ENCODE results near the gene WASF3. TPM values are rescaled to one million over a fixed set of nuclear protein-coding genes. Genes with fewer than 3 reads are reported as not detected.

WASF3 gene
- total and polyA plus RNA-seq, 2 experiments from 2014 or later = 9.9 to 20.7 TPM

DNA sequence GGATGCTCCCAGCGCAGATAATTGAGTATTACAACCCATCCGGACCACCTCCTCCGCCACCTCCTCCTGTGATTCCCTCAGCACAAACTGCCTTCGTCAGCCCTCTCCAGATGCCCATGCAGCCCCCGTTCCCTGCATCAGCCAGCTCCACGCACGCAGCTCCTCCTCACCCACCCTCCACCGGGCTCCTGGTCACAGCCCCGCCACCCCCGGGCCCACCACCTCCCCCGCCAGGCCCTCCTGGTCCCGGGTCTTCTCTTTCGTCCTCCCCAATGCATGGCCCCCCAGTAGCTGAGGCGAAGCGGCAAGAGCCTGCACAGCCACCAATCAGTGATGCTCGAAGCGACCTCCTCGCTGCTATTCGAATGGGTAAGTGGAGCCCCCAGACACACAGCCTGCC, 125.1 kb downstream of the WASF3 start (continued):
- TF ChIP-seq, protein P1, sequence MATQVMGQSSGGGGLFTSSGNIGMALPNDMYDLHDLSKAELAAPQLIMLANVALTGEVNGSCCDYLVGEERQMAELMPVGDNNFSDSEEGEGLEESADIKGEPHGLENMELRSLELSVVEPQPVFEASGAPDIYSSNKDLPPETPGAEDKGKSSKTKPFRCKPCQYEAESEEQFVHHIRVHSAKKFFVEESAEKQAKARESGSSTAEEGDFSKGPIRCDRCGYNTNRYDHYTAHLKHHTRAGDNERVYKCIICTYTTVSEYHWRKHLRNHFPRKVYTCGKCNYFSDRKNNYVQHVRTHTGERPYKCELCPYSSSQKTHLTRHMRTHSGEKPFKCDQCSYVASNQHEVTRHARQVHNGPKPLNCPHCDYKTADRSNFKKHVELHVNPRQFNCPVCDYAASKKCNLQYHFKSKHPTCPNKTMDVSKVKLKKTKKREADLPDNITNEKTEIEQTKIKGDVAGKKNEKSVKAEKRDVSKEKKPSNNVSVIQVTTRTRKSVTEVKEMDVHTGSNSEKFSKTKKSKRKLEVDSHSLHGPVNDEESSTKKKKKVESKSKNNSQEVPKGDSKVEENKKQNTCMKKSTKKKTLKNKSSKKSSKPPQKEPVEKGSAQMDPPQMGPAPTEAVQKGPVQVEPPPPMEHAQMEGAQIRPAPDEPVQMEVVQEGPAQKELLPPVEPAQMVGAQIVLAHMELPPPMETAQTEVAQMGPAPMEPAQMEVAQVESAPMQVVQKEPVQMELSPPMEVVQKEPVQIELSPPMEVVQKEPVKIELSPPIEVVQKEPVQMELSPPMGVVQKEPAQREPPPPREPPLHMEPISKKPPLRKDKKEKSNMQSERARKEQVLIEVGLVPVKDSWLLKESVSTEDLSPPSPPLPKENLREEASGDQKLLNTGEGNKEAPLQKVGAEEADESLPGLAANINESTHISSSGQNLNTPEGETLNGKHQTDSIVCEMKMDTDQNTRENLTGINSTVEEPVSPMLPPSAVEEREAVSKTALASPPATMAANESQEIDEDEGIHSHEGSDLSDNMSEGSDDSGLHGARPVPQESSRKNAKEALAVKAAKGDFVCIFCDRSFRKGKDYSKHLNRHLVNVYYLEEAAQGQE (IDR thresholded peaks at IDR 0.05; ENCODE audit: unreplicated experiment) = no peak

DNA sequence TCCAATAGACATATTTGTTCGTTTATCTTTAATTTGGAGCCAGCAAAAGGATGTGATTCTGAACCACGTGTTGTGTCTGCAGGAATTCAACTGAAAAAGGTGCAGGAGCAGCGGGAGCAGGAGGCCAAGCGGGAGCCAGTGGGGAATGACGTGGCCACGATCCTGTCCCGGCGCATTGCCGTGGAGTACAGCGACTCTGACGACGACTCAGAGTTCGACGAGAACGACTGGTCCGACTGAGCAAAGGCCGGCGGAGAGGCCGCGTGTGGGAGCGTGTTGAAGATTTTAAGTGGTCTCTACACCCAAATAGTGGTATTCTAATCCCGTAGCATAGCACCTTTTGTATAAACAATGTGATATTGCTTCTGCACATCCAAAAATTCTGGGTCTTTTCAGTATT, 128.1 kb downstream of the WASF3 start:
- Mint-ChIP-seq H3K27me3 (ENCODE audit: insufficient read depth, low read depth, poor library complexity) (no peaks in the 10 kb centered on the region), H3K4me1 (peaks cover 4% of the 10 kb centered on the region; the same call in 2 of the 3 replicates), H3K27ac (no peak overlapping the region), H3K4me3 (no peak overlapping the region), H3K36me3 (ENCODE audit: low read depth) (peaks cover 42% of the 10 kb centered on the region), H3K9me3 (no peaks in the 10 kb centered on the region)
- Histone ChIP-seq H3K79me2 (replicated peaks; ENCODE audit: insufficient read depth) (no peaks in the 10 kb centered on the region), H3K27ac (ENCODE audit: low read depth) (no peak overlapping the region), H2AFZ (no peak overlapping the region), H4K20me1 (replicated peaks; ENCODE audit: insufficient read depth) (no peaks in the 10 kb centered on the region; the same call in 1 of the 2 replicates), H3K4me3 (no peak overlapping the region), H3K27me3 (ENCODE audit: insufficient read depth) (no peaks in the 10 kb centered on the region), H3F3A (replicated peaks; ENCODE audit: low read depth) (no peaks in the 10 kb centered on the region), H3K4me2 (no peak overlapping the region), H3K9me2 (ENCODE audit: insufficient read depth) (no peaks in the 10 kb centered on the region), H3K4me1 (ENCODE audit: insufficient read depth) (peaks cover 2% of the 10 kb centered on the region; the same call in 1 of the 2 replicates), H3K36me3 (ENCODE audit: insufficient read depth) (no peaks in the 10 kb centered on the region)
- DNase-seq (ENCODE audit: low spot score) (no peak), ATAC-seq (no peak)
- TF ChIP-seq, protein P2, sequence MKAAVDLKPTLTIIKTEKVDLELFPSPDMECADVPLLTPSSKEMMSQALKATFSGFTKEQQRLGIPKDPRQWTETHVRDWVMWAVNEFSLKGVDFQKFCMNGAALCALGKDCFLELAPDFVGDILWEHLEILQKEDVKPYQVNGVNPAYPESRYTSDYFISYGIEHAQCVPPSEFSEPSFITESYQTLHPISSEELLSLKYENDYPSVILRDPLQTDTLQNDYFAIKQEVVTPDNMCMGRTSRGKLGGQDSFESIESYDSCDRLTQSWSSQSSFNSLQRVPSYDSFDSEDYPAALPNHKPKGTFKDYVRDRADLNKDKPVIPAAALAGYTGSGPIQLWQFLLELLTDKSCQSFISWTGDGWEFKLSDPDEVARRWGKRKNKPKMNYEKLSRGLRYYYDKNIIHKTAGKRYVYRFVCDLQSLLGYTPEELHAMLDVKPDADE (IDR thresholded peaks at IDR 0.05) = no peak
- TF ChIP-seq, protein P3, sequence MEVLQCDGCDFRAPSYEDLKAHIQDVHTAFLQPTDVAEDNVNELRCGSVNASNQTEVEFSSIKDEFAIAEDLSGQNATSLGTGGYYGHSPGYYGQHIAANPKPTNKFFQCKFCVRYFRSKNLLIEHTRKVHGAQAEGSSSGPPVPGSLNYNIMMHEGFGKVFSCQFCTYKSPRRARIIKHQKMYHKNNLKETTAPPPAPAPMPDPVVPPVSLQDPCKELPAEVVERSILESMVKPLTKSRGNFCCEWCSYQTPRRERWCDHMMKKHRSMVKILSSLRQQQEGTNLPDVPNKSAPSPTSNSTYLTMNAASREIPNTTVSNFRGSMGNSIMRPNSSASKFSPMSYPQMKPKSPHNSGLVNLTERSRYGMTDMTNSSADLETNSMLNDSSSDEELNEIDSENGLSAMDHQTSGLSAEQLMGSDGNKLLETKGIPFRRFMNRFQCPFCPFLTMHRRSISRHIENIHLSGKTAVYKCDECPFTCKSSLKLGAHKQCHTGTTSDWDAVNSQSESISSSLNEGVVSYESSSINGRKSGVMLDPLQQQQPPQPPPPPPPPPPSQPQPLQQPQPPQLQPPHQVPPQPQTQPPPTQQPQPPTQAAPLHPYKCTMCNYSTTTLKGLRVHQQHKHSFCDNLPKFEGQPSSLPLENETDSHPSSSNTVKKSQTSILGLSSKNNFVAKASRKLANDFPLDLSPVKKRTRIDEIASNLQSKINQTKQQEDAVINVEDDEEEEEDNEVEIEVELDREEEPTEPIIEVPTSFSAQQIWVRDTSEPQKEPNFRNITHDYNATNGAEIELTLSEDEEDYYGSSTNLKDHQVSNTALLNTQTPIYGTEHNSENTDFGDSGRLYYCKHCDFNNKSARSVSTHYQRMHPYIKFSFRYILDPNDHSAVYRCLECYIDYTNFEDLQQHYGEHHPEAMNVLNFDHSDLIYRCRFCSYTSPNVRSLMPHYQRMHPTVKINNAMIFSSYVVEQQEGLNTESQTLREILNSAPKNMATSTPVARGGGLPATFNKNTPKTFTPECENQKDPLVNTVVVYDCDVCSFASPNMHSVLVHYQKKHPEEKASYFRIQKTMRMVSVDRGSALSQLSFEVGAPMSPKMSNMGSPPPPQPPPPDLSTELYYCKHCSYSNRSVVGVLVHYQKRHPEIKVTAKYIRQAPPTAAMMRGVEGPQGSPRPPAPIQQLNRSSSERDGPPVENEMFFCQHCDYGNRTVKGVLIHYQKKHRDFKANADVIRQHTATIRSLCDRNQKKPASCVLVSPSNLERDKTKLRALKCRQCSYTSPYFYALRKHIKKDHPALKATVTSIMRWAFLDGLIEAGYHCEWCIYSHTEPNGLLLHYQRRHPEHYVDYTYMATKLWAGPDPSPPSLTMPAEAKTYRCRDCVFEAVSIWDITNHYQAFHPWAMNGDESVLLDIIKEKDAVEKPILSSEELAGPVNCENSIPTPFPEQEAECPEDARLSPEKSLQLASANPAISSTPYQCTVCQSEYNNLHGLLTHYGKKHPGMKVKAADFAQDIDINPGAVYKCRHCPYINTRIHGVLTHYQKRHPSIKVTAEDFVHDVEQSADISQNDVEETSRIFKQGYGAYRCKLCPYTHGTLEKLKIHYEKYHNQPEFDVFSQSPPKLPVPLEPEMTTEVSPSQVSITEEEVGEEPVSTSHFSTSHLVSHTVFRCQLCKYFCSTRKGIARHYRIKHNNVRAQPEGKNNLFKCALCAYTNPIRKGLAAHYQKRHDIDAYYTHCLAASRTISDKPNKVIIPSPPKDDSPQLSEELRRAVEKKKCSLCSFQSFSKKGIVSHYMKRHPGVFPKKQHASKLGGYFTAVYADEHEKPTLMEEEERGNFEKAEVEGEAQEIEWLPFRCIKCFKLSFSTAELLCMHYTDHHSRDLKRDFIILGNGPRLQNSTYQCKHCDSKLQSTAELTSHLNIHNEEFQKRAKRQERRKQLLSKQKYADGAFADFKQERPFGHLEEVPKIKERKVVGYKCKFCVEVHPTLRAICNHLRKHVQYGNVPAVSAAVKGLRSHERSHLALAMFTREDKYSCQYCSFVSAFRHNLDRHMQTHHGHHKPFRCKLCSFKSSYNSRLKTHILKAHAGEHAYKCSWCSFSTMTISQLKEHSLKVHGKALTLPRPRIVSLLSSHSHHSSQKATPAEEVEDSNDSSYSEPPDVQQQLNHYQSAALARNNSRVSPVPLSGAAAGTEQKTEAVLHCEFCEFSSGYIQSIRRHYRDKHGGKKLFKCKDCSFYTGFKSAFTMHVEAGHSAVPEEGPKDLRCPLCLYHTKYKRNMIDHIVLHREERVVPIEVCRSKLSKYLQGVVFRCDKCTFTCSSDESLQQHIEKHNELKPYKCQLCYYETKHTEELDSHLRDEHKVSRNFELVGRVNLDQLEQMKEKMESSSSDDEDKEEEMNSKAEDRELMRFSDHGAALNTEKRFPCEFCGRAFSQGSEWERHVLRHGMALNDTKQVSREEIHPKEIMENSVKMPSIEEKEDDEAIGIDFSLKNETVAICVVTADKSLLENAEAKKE (CRISPR knock-in tag; IDR thresholded peaks at IDR 0.05) = no peak
- TF ChIP-seq ZNF114 (CRISPR knock-in tag; IDR thresholded peaks at IDR 0.05) (no peak), STAT1 (IDR thresholded peaks at IDR 0.05; ENCODE audit: unreplicated experiment) (no peak), EZH2 (IDR thresholded peaks at IDR 0.05; ENCODE audit: low read depth, unreplicated experiment) (no peak), NANOG (IDR thresholded peaks at IDR 0.05; ENCODE audit: borderline replicate concordance) (no peak), CREB1 (CRISPR knock-in tag; IDR thresholded peaks at IDR 0.05; ENCODE audit: low read depth) (no peak), EZH2phosphoT487 (IDR thresholded peaks at IDR 0.05; ENCODE audit: unreplicated experiment) (no peak), POLR2AphosphoS5 (IDR thresholded peaks at IDR 0.05; ENCODE audit: low read depth) (no peak)
- TF ChIP-seq, protein P4, sequence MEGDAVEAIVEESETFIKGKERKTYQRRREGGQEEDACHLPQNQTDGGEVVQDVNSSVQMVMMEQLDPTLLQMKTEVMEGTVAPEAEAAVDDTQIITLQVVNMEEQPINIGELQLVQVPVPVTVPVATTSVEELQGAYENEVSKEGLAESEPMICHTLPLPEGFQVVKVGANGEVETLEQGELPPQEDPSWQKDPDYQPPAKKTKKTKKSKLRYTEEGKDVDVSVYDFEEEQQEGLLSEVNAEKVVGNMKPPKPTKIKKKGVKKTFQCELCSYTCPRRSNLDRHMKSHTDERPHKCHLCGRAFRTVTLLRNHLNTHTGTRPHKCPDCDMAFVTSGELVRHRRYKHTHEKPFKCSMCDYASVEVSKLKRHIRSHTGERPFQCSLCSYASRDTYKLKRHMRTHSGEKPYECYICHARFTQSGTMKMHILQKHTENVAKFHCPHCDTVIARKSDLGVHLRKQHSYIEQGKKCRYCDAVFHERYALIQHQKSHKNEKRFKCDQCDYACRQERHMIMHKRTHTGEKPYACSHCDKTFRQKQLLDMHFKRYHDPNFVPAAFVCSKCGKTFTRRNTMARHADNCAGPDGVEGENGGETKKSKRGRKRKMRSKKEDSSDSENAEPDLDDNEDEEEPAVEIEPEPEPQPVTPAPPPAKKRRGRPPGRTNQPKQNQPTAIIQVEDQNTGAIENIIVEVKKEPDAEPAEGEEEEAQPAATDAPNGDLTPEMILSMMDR (conservative IDR thresholded peaks at IDR 0.05; ENCODE audit: low read depth in 2 of 2) = no peak

Measured in GM23338 (cell line).